ENCODE results near the gene ST7.

- TF ChIP-seq CTCF (conservative IDR thresholded peaks at IDR 0.05 in 1 of 2, IDR thresholded peaks at IDR 0.05 in 1 of 2; ENCODE audit: extremely low read depth in 1 of 2, insufficient read depth in 1 of 2, low read depth in 1 of 2, low read length in 2 of 2) (no peak), EZH2 (IDR thresholded peaks at IDR 0.05; ENCODE audit: borderline replicate concordance, low read length) (no peak)
Measured at GRCh38 chr7:116971869-116972268, 18.6 kb downstream of the ST7 start.

Measured in mammary epithelial cell (primary cell).